SK-N-SH (cell line): ENCODE data around the gene ADCY7. TPM values are rescaled to one million over a fixed set of nuclear protein-coding genes. Genes with fewer than 3 reads are reported as not detected.

ENCODE experiments used
- CTCF ChIA-PET: fragments of 300-600, 350-600 bp; formaldehyde crosslinking; extraction: SDS; loops from one replicate; lab custom pipeline; 2021; lab: Yijun Ruan, JAX
- POLR2A ChIA-PET: fragments of 350-600 bp; sonication (Branson Sonifier 250); formaldehyde crosslinking; extraction: SDS; loops from one replicate; lab custom pipeline; 2020; ENCODE audit warnings: antibody characterized with exemption, inconsistent platforms; lab: Yijun Ruan, JAX
- DNase-seq: peaks from one replicate; pipeline ENCODE4 v3.0.0; 2012
- H2AFZ ChIP-seq: fragments of 200-600 bp; sonication (generic); 2 replicates; pipeline ENCODE4 v1.8.1; 2016; ENCODE audit warnings: antibody characterized with exemption, mild to moderate bottlenecking, low read depth
- H3F3A ChIP-seq: fragments of 200-600 bp; sonication (generic); replicated peaks from 2 replicates; pipeline ENCODE3; 2016; ENCODE audit warnings: antibody characterized with exemption, mild to moderate bottlenecking; ENCODE audit not compliant: insufficient read depth
- H3K27ac ChIP-seq, 2 experiments: fragments of 200-500 bp in 1 of 2; fragments of 200-600 bp in 1 of 2; sonication (Bioruptor generic) in 1 of 2; sonication (generic), shearing (Covaris generic) in 1 of 2; 2 replicates each; pipeline versions ENCODE4 v1.5.1 to v1.6.1; 2014 to 2016; ENCODE audit warnings: low read depth in 2 of 2, inconsistent platforms in 1 of 2, low read length in 1 of 2, mild to moderate bottlenecking in 1 of 2, mixed read lengths in 1 of 2
- H3K27me3 ChIP-seq: fragments of 200-600 bp; sonication (generic), shearing (Covaris generic); 2 replicates; pipeline ENCODE4 v1.6.1; 2016; ENCODE audit warnings: mixed run types; ENCODE audit not compliant: insufficient read depth
- H3K36me3 ChIP-seq, 2 experiments: fragments of 200-500 bp in 1 of 2; fragments of 200-600 bp in 1 of 2; sonication (Bioruptor generic) in 1 of 2; sonication (generic) in 1 of 2; replicated peaks in 1 of 2; 2 replicates each; pipeline versions ENCODE3 to v1.5.1; 2014 to 2016; ENCODE audit warnings: low read length in 1 of 2, mild to moderate bottlenecking in 1 of 2; ENCODE audit not compliant: insufficient read depth in 2 of 2, control insufficient read depth in 1 of 2
- H3K4me1 ChIP-seq, 2 experiments: fragments of 200-500 bp in 1 of 2; fragments of 200-600 bp in 1 of 2; sonication (Bioruptor generic) in 1 of 2; sonication (generic), shearing (Covaris generic) in 1 of 2; 2 replicates each; pipeline versions ENCODE4 v1.5.1 to v1.6.1; 2014 to 2016; ENCODE audit warnings: low read depth in 1 of 2, low read length in 1 of 2, mixed run types in 1 of 2; ENCODE audit not compliant: insufficient read depth in 2 of 2, control insufficient read depth in 1 of 2
- H3K4me2 ChIP-seq: fragments of 200-600 bp; sonication (generic), shearing (Covaris generic); 2 replicates; pipeline ENCODE4 v1.6.1; 2017; ENCODE audit warnings: mixed run types
- H3K4me3 ChIP-seq, 2 experiments: fragments of 200-500 bp in 1 of 2; fragments of 200-600 bp in 1 of 2; sonication (Bioruptor generic) in 1 of 2; sonication (generic), shearing (Covaris generic) in 1 of 2; 2 replicates each; pipeline versions ENCODE4 v1.5.1 to v1.8.1; 2014 to 2016; ENCODE audit warnings: low read depth in 2 of 2, inconsistent platforms in 1 of 2, low read length in 1 of 2, mild to moderate bottlenecking in 1 of 2, mixed read lengths in 1 of 2, moderate library complexity in 1 of 2
- H3K79me2 ChIP-seq: fragments of 200-600 bp; sonication (generic); 2 replicates; pipeline ENCODE4 v1.8.1; 2017; ENCODE audit warnings: mild to moderate bottlenecking; ENCODE audit not compliant: insufficient read depth
- H3K9ac ChIP-seq: fragments of 200-600 bp; sonication (generic); 2 replicates; pipeline ENCODE4 v1.6.1; 2017; ENCODE audit warnings: mixed run types
- H3K9me2 ChIP-seq: fragments of 200-600 bp; sonication (generic); 2 replicates; pipeline ENCODE4 v1.6.1; 2017; ENCODE audit warnings: mixed run types
- H3K9me3 ChIP-seq: fragments of 200-600 bp; sonication (generic); 2 replicates; pipeline ENCODE4 v1.6.1; 2017; ENCODE audit warnings: mixed run types, mild to moderate bottlenecking, moderate library complexity
- H4K20me1 ChIP-seq: fragments of 200-600 bp; sonication (generic); 2 replicates; pipeline ENCODE4 v1.6.1; 2017; ENCODE audit warnings: mild to moderate bottlenecking, mixed run types; ENCODE audit not compliant: insufficient read depth
- CTCF ChIP-seq: fragments of 200-600 bp; sonication (generic); IDR thresholded peaks from 2 replicates; pipeline ENCODE4 v1.6.1; 2017; ENCODE audit warnings: antibody characterized with exemption, mild to moderate bottlenecking, moderate library complexity
- FOSL2 ChIP-seq: IDR thresholded peaks from 2 replicates; pipeline ENCODE4 v1.4.0; 2012; ENCODE audit warnings: low read depth, mild to moderate bottlenecking, moderate library complexity, borderline replicate concordance
- GATA2 ChIP-seq: sonication (generic); formaldehyde crosslinking; IDR thresholded peaks from 2 replicates; pipeline ENCODE4 v1.5.0; 2020; ENCODE audit warnings: mild to moderate bottlenecking, missing genetic modification reagents
- MAX ChIP-seq: IDR thresholded peaks from 2 replicates; pipeline ENCODE4 v1.4.0; 2012; ENCODE audit warnings: low read depth
- MXI1 ChIP-seq: IDR thresholded peaks from 2 replicates; pipeline ENCODE4 v1.6.1; 2012; ENCODE audit warnings: mild to moderate bottlenecking, low read depth, low read length, improper control_type of control experiment
- RAD21 ChIP-seq: IDR thresholded peaks from 2 replicates; pipeline ENCODE4 v1.6.1; 2012; ENCODE audit warnings: mild to moderate bottlenecking, low read length
- RFX5 ChIP-seq: IDR thresholded peaks from 2 replicates; pipeline ENCODE4 v1.6.1; 2012; ENCODE audit warnings: mild to moderate bottlenecking, improper control_type of control experiment, low read length
- RXRA ChIP-seq: IDR thresholded peaks from 2 replicates; pipeline ENCODE4 v1.4.0; 2012; ENCODE audit warnings: low read depth, mild to moderate bottlenecking, borderline replicate concordance
- SIN3A ChIP-seq: IDR thresholded peaks from 2 replicates; pipeline ENCODE4 v1.6.1; 2012; ENCODE audit warnings: low read depth, mild to moderate bottlenecking, low read length, moderate library complexity, borderline replicate concordance
- SMC3 ChIP-seq: IDR thresholded peaks from 2 replicates; pipeline ENCODE4 v1.6.1; 2012; ENCODE audit warnings: low read depth, low read length, improper control_type of control experiment
- TCF12 ChIP-seq: IDR thresholded peaks from 2 replicates; pipeline ENCODE4 v1.4.0; 2012
- TEAD4 ChIP-seq: IDR thresholded peaks from 2 replicates; pipeline ENCODE4 v1.4.0; 2012; ENCODE audit warnings: mild to moderate bottlenecking, borderline replicate concordance; ENCODE audit not compliant: insufficient read depth
- USF1 ChIP-seq: IDR thresholded peaks from 2 replicates; pipeline ENCODE4 v1.4.0; 2012; ENCODE audit warnings: low read depth, borderline replicate concordance
- YY1 ChIP-seq: IDR thresholded peaks from 2 replicates; pipeline ENCODE4 v1.4.0; 2012; ENCODE audit warnings: low read depth, mild to moderate bottlenecking
- ZBTB33 ChIP-seq: IDR thresholded peaks from 2 replicates; pipeline ENCODE4 v1.4.0; 2012; ENCODE audit warnings: low read depth, borderline replicate concordance
- WGBS: methylation state at CpG from one replicate; pipeline ENCODE4 v1.1.6; 2017; ENCODE audit warnings: low lambda C conversion rate; 5-methylcytosine and 5-hydroxymethylcytosine counted together
- polyA plus RNA-seq, 3 experiments: library from polyadenylated mRNA; depleted of rRNA; stranded (reverse); fragments of >200 nt; gene quantifications; 2 replicates each; pipeline ENCODE4 v1.2.3, GENCODE V29; 2012
- TF ChIP-seq, protein P1 (sequence below): IDR thresholded peaks from 2 replicates; pipeline ENCODE4; 2012
- TF ChIP-seq, protein P2 (sequence below): fragments of 150-350 bp; IDR thresholded peaks from 2 replicates; pipeline ENCODE4 v1.6.1; 2016; ENCODE audit warnings: mild to moderate bottlenecking, low read depth, low read length

Gene ADCY7
- polyA plus RNA-seq, 1 of the 3 experiments (the other 2 are of a cell fraction) = 14.3 TPM

- no peak overlapping the region for H3K9ac ChIP-seq
- no peak for TF ChIP-seq USF1
- no peak for TF ChIP-seq CTCF
- TF ChIP-seq TEAD4 = no peak
- TF ChIP-seq GATA2 (CRISPR knock-in tag) = no peak
- no peak for TF ChIP-seq SMC3
- no peak for TF ChIP-seq RXRA
- no peak for TF ChIP-seq RAD21
- no peak for TF ChIP-seq ZBTB33
- no peak for TF ChIP-seq TCF12
- no peak for TF ChIP-seq YY1
- no peaks in the 10 kb centered on the region for H3K9me3 ChIP-seq
- no peaks in the 10 kb centered on the region for H3K27me3 ChIP-seq
- H3F3A ChIP-seq = no peaks in the 10 kb centered on the region
- no peaks in the 10 kb centered on the region for H3K9me2 ChIP-seq
- no peak overlapping the region for H3K27ac ChIP-seq
- H2AFZ ChIP-seq = no peak overlapping the region
- H4K20me1 ChIP-seq = no peaks in the 10 kb centered on the region
- WGBS = 97% methylated on average over 3 of the region's 3 CpGs
- no peak overlapping the region for H3K4me3 ChIP-seq
- H3K79me2 ChIP-seq = peaks cover 11% of the 10 kb centered on the region
- ChIA-PET POLR2A (no interaction called here), CTCF (interaction anchor here (1.0 kb wide), 2 partner anchors 122 to 333 kb away, joined by 3 read pairs; no protein-coding TSS in a partner anchor)
- DNase-seq = no peak
- no peak overlapping the region for H3K4me2 ChIP-seq
- no peaks in the 10 kb centered on the region for H3K4me1 ChIP-seq
- H3K36me3 ChIP-seq = peaks cover 61 to 68% of the 10 kb centered on the region in 2 experiments
Measured at GRCh38 chr16:50332599-50332998, 66.2 kb downstream of the ADCY7 start.

DNA sequence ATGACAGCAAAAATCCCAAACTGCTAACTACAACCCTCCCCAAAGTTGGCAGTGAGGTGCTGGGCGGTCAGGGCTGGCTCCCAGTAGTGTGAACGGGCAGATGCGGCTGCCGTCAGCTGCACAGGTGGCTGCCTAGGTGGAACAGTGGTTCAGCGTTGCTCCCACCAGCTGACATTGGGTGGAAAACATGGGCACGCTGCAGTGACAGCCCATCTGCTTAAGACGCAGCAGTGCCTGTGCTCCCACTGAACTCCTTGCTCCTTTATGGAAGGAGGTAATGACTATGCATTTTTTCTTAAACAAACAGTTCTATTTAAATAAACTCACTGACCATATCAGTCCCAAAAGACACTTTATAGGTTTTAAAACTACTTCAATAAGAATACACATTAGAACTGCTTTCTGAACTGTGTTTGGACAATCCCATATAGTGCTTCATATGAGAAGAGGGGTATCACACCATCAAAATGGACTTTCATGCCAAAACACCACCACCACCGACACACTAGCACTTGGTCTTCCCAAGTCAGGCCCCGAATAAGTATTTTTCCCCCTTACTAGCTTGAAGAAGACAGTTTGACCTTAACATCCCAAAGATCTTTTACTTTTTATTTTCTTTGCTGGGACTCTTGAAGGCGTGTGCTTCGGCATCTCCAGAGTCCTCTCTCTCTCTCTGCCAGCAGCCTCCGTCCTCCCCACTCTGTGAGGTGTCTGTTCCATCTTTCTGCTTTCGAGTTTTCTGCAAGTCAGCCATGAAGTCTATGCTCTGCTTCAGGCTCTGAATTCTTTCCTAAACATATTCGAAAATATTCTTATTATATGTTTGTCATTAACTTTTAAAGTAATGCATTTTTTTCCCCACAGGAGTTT lies 68.0 kb downstream of the ADCY7 start:
- H3K4me1 ChIP-seq = peaks cover 0 to 4% of the 10 kb centered on the region in 2 experiments; a peak in 1 of 4 replicates
- 93% methylated on average over 9 of the region's 14 CpGs for WGBS
- H3K27me3 ChIP-seq = no peaks in the 10 kb centered on the region
- no peak overlapping the region for H3K4me2 ChIP-seq
- ChIA-PET POLR2A (no interaction called here), CTCF (interaction anchor here (0.6 kb wide), 1 partner anchor 120 kb away, joined by 3 read pairs; no protein-coding TSS in a partner anchor)
- H3K9me2 ChIP-seq = no peaks in the 10 kb centered on the region
- no peak overlapping the region for H3K9ac ChIP-seq
- H3K4me3 ChIP-seq = no peak overlapping the region
- H4K20me1 ChIP-seq = no peaks in the 10 kb centered on the region
- H3K36me3 ChIP-seq = peaks cover 61 to 62% of the 10 kb centered on the region in 2 experiments
- no peaks in the 10 kb centered on the region for H3F3A ChIP-seq
- no peak overlapping the region for H3K27ac ChIP-seq
- no peak for DNase-seq
- no peak overlapping the region for H2AFZ ChIP-seq
- H3K79me2 ChIP-seq = peaks cover 11% of the 10 kb centered on the region
- H3K9me3 ChIP-seq = no peaks in the 10 kb centered on the region
- TF ChIP-seq, protein P1, sequence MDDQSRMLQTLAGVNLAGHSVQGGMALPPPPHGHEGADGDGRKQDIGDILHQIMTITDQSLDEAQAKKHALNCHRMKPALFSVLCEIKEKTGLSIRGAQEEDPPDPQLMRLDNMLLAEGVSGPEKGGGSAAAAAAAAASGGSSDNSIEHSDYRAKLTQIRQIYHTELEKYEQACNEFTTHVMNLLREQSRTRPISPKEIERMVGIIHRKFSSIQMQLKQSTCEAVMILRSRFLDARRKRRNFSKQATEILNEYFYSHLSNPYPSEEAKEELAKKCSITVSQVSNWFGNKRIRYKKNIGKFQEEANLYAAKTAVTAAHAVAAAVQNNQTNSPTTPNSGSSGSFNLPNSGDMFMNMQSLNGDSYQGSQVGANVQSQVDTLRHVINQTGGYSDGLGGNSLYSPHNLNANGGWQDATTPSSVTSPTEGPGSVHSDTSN = no peak
- TF ChIP-seq MXI1 (no peak), MAX (no peak), USF1 (no peak), RFX5 (no peak), SIN3A (no peak), GATA2 (CRISPR knock-in tag) (no peak), FOSL2 (no peak)
- TF ChIP-seq, protein P2, sequence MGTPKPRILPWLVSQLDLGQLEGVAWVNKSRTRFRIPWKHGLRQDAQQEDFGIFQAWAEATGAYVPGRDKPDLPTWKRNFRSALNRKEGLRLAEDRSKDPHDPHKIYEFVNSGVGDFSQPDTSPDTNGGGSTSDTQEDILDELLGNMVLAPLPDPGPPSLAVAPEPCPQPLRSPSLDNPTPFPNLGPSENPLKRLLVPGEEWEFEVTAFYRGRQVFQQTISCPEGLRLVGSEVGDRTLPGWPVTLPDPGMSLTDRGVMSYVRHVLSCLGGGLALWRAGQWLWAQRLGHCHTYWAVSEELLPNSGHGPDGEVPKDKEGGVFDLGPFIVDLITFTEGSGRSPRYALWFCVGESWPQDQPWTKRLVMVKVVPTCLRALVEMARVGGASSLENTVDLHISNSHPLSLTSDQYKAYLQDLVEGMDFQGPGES = no peak
